GM19438 (cell line): ENCODE measurements around the gene AFG1L.

Source experiments
- ATAC-seq: cut with Tn5 transposase; IDR thresholded peaks from one replicate; pipeline ENCODE4 v1.9.1; 2021; ENCODE audit warnings: low read depth; ENCODE audit not compliant: unreplicated experiment

The AFG1L gene

DNA sequence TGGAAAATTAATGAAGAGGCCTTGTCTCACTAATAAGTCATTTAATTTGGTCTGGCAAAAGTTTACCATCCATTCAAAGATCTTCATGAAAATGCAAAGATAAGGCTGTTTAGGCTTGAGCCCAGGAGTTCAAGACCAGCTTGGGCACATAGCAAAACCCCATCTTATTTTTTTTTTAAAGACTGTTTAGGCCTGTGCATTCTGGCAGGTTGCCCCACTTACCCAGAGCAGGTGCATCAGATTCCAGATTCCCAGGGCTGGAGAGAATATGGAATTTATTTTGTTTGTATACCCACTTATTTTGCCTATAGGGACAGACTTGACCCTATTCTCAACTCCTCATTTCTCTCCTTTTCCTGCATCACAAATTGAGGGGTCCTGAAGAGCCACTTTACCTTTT lies 271.6 kb downstream of the AFG1L start:
- no peak for ATAC-seq

DNA sequence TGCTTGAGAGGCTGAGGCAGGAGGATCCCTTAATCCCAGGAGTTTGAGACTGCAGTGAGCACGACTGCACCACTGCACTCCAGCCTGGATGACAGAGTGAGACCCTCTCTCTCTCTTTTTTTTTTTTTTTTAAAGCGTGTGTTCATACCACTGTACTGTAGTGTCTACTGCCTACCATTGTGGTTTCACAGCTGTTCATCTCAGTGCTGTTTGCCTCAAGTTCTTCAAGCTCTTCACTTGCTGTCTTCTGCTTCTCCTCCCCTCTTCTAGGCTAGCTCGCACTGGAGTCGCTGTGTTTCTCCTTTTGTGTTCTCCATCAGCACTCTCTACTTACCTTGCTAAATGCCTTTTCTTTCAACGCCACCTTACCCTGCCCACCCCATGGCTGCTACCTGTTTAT lies 273.2 kb downstream of the AFG1L start:
- ATAC-seq, result no peak

DNA sequence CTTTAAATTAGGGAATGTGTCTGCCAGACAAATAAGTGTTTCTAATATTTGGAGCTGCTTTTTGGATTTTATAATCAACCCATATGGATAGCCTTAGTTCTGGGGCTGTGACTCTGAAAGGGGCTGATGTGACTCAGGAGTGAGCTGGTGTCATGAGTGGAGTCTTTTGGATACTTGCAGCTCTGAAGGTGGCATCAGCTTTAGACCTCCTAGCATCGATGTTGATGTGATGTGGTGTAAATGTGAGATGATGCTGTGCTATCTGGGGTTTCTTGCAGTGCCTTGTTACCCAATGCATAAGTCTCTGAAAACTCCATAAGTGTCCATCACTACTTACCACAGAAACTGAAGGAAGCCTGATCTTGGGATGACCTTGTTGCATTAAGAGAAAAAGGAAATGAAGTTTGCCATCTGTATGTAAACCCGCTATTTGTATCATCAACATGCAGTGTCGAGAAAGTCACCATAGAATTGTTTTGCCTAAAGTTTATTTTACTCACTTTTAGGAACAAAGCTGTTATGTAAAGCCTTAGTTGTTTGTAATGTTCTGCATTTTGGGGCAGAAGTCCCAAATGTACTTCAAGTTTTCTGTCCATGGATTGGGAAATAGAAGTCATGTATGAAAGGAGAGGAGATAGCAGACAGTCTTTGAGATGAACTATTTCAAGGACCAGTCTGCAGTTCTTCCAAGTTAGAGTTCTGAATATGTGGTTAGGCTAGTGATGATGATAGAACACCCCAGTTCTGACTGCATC lies 273.9 kb downstream of the AFG1L start:
- no peak for ATAC-seq

DNA sequence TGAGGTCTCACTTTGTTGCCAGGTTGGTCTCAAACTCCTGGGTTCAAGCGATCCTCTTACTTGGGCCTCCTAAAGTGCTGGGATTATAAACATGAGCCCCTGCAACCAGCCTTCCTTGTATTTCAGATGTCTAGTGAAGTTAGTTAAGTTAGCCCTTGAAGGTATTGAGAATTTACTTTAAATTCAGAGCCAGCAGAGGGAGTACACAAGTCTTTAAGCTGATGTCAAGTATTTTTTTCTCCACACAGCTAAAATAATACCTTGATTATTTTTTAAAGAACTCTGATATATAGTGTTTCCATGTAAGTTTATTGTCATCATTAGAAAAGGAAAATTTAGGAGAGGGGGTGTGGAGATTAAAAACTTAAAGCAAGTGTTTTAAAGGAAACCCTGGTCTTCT lies 275.7 kb downstream of the AFG1L start:
- no peak for ATAC-seq

DNA sequence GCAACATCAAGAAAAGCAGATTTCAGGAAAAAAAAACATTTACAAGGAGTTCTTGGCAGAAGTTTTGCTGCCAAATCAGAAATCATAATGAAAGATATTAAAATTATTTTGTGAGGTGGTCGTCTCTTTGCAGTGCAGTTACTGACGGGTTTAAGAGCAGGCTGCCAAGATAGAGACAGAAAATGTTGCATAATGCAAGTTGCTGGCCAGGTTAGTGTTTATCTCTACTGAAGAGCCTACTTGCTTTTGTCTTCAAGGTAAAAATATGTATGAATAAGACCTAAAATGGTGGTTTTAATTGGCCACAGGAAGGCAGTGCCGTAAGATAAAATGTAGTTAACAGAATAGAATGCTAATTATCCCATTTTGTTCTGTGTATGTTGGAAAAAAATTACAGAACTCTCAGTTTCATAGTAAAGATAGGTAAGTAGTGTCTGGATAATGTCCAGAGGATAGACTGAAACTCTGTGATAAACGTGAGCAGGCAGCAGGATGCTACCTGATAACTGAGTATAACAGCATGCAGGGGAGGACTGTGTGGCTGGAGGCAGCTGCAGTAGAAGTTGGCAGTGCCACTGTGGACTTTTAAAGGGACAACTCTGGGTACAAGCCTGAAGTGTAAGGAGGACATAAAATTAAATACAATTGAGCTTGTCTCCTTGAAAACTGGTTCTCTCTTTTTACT lies 279.7 kb downstream of the AFG1L start:
- no peak for ATAC-seq
